Measurements from ENCODE around the gene NOCT. TPM values are rescaled to one million over a fixed set of nuclear protein-coding genes. Genes with fewer than 3 reads are reported as not detected.

The NOCT gene
- total and polyA plus RNA-seq, 2 of the 8 experiments (the other 6 are each of a cell fraction or from before 2014, with no cell fraction given) = 10.4 to 45.5 TPM

DNA sequence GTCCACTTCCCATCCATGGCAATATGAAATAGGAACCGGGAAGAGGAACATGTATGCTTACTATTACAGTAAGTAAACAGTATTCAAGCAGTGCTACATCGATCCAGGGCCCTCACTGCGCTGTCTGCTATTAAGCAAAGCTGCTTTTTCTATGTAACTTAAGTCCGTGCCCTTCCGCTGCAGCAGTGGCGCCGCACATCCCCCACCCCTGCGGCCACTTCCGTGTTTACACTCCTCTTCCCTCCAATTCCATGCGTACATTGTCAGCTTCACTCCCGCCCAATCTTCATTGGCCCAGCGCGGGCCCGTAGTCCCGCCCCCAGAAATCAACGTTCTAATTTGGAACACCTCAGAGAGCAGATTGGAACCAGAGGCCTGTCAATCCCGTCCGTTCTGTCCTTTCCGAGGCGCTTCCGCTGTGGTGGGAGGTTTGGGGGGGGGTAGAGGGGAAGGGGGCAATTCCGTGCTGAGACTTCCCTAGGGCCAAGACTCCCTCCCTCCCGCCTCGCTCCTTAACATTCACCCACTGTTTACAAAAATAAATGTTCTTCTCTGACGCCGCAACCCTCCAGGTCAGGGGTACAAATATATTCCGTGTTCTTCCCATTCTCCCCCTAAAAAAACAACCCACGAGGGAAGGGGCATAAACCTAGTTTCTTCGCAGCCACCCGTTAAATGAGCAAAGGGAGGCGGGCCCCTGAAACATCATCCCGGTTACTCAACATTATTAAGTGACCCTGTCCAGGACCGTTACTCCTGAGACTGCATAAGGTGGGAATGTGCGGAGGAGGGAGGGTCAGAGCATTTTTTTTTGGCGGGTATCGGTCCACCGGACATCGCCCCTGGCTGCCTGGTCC is 67.4 kb downstream of the NOCT start (continued):
- TF ChIP-seq KDM1A (IDR thresholded peaks at IDR 0.05; ENCODE audit: borderline replicate concordance, low read length) = peak; percentile 78; the same call in 1 of the 2 replicates
- TF ChIP-seq GABPA (IDR thresholded peaks at IDR 0.05; ENCODE audit: borderline replicate concordance, insufficient read depth, low read length) = no peak
- no peak for TF ChIP-seq JUND (IDR thresholded peaks at IDR 0.05; ENCODE audit: low read length)
- TF ChIP-seq RFX5 (IDR thresholded peaks at IDR 0.05; ENCODE audit: borderline replicate concordance, low read depth, low read length) = no peak

Measured in H1 (cell line).